ENCODE data around the gene JAGN1.
"Not testable (repeated sequence)": the region's sequence is repeated elsewhere in the genome, so short reads cannot be mapped to it uniquely, and the experiment has no call there.

Gene JAGN1

DNA sequence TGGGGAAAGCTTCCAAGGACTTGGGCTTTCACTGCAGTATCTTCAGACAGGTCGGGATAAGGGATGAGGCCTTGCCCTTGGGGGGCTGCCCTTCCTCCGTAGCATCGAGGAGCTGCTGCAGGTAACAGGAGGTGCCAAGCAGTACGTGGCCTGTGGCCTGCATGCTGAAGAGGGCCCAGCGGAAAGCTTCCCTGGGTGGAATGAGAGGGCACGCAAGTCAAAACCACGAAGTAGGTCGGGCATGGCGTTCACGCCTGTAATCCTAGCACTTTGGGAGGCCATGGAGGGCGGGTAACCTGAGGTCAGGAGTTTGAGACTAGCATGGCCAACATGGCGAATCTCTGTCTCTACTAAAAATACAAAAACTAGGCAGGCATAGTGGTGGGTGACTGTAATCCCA, 23.3 kb upstream of the JAGN1 start:
- no peak for DNase-seq (ENCODE audit: low spot score)

DNA sequence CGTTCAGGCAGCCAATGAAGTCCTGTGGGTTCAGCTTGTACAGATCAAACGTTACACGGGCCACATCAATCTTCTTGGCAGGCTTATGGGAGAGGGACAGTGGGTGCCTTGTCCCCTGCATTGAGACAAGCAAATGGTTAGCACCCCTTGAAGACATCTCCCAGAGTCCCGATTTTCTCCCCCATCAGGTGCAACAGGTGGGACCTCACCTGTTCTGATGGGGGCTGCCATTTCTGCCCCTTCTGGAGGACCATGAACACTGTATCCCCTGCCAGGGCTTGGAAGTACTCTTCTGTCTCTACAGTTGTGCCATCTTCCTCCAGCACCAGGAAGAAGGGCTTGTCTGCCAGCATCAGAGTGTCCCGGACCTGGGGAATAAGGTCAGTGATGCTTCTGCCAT, 20.5 kb upstream of the JAGN1 start:
- DNase-seq (ENCODE audit: low spot score) = no peak

DNA sequence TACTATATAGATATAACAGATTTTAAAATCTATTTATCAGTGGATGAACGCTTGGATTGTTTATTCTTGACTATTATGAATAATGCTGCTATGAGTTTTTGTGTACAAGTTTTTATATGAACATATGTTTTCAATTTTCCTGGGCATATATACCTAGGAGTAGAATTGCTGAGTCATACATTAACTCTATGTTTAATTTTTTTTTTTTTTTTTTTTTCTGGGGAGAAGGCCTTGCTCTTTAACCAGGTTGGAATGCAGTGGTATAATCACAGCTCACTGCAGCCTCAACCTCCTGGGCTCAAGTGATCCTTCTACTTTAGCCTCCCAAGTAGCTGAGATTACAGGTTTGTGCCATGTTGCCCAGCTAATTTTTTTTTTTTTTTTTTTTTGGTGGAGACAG, 19.4 kb upstream of the JAGN1 start:
- no peak for DNase-seq (ENCODE audit: low spot score)

- DNase-seq (ENCODE audit: low spot score) = not testable (repeated sequence)
Measured at GRCh38 chr3:9872067-9872466, 18.3 kb upstream of the JAGN1 start.

GRCh38 chr3:9875448-9875847, 15.0 kb upstream of the JAGN1 start:
- no peak for DNase-seq (ENCODE audit: low spot score)

DNA sequence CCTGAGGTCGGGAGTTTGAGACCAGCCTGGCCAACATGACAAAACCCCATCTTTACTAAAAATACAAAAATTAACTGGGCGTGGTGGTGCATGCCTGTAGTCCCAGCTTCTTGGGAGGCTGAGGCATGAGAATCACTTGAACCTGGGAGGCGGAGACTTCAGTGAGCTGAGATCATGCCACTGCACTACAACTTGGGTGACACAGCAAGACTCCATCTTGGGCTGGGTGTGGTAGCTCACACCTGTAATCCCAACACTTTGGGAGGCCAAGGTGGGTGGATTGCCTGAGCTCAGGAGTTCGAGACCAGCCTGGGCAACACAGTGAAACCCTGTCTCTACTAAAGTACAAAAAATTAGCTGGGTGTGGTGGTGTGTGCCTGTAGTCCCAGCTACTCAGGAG, 14.2 kb upstream of the JAGN1 start:
- DNase-seq (ENCODE audit: low spot score) = not testable (repeated sequence)

DNA sequence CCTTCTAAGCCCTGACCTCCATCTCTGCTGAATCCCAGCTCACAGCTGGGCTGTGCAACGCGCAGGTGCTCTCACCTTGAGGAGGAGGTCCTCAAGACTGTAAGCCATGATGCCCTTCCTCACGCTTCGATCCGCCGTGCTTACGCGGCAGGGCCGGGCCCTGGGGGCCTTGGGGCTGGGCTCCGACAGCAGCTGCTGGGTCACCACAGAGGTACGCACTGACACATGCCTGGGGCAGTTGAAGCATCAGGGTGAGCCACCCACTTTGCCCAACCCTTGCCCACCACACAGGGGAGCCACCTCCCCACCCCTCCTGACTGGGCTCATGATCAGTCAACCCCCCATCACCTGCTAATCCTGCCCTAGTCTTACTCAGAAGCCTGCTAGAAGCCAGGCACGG, 13.4 kb upstream of the JAGN1 start:
- no peak for DNase-seq (ENCODE audit: low spot score)

DNA sequence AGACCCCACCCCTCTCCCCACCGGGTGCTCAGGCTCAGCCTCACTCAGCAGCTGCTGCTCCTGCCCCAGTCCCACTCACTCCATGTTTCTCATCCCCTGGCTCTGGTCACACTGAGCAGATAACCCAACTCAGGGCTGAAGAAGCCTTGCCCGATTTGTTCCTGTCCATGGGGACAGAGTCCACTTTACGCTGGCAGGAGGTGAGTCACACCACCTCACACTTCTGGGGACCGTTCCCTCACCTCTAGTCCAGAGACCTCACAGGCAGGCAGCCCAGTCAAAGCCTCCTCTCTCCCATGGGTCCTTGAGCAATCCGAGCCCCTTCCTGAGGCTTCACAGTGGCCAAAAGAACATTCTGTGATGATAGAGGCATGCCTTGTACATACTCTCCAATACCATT, 11.7 kb upstream of the JAGN1 start:
- DNase-seq (ENCODE audit: low spot score) = no peak

DNA sequence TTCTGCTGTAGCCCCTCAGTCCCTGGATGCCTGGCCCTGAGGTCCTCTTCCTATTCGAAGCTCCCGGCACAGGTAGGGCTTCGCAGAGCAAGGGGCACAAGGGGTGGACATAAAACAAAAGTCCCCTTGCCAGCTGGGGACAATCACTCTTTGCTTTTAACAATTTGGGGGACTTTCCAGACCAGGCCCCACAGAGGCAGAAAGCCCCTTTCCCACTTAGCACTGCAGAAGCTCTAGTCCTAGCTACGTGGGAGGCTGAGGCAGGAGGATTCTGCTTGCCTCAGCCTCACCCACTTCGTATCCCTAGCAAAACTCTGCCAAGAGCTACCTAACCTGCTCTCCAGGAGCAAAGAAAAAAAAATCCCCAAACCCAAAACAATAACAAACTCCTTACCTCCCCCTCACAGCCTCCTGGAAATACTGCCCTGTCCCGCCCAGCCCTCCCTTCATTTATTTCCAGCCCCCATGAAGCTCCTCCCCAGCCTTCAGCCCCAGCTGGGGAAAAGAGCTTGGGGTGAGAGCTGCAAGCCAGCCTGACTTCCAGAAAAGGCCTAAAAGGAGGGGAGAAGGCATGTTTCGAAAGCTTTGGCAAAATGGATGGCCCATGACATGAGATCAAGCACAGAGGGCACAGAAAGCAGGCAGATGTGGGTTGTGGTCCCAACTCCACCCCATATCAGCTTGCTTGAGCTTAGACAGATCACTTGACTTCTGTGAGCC, 10.4 kb upstream of the JAGN1 start, which contains the start of gene CIDEC:
Gene CIDEC (minus strand): TSS at position 424 of the 720 bp plus-strand sequence. CDS start 1,767 bp downstream, outside the sequence.
- DNase-seq (ENCODE audit: low spot score) = no peak

GRCh38 chr3:9881441-9881840, 9.0 kb upstream of the JAGN1 start:
- no peak for DNase-seq (ENCODE audit: low spot score)

DNA sequence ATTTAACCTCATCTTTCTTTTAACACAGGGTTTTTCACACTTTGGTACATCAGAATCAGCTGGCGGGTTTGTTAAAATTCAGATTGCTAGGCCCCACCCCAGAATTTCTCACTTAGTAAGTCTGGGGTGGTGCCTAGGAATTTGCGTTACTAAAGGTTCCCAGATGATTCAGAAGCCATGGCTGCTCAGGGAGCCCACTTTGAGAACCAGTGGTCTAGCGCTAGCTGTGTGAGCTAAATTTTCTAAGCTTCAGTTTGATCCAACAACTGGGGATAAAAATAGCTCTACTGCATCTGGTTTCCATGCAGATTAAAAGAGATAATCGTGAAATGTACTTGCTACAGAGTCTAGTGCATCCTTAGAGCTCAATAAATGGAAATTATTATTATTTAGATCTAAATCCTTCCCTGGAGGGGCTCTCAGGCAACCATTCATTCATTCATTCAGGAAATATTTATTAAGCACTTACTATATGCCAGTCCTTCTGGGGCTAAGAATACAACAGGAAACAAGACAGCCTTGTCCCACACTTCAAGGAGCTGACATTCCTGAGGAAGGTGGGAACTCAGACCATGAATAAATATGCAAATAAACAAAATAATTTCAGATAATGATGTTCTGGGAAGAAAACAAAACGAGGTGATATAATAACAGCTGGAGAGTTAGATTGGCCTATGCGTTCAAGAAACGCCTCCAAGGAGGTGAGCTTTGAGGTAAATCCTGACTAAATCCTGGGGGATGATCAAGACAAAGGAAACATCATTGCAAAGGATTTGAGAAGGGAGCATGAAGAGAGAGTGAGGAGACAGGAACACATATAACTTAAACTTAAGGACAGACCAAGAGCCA, 6.5 kb upstream of the JAGN1 start:
- DNase-seq (ENCODE audit: low spot score) = no peak

- no peak for DNase-seq (ENCODE audit: low spot score)
Measured at GRCh38 chr3:9884555-9885165, 5.8 kb upstream of the JAGN1 start.

- no peak for DNase-seq (ENCODE audit: low spot score)
Measured at GRCh38 chr3:9886328-9886727, 4.1 kb upstream of the JAGN1 start.

DNA sequence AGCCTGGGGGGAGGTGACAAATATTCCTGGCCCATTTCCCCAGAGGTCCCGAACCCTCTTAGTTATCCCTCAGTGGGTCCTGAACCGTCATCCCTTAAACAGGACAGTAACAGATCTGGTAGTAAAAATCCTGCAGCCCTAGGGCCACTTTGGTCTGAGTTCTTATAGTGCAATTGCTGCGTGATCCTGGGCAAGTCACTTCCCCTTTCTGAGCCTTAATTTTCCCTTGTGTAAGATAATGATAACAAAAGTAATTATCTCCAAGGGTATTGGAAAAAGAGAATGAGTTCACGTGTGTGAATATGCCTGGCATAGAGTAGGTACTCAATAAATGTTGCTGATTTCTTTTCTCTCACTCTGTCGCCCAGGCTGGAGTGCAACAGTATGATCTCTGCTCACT, 2.9 kb upstream of the JAGN1 start:
- DNase-seq (ENCODE audit: low spot score) = no peak

DNA sequence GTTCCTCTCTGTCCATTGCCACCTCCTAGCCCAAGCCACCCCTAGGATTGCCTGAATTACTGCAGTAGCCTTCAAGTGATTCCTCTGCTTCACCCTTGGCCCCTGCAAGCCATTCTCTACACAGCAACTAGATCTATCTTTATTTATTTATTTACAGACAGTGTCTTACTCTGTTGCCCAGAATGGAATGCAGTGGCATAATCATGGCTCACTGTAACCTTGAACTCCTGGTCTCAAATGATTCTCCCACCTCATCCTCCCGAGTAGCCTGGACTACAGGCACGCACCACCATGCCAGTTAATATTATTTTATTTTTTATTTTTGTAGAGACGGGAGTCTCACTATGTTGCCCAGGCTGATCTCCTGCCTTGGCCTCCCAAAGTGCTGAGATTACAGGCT, 1.9 kb upstream of the JAGN1 start:
- no peak for DNase-seq (ENCODE audit: low spot score)

- no peak for DNase-seq (ENCODE audit: low spot score)
Measured at GRCh38 chr3:9889405-9889804, 1.0 kb upstream of the JAGN1 start.

GRCh38 chr3:9891072-9891622, 737 bp downstream of the JAGN1 start:
- DNase-seq (ENCODE audit: low spot score) = no peak

DNA sequence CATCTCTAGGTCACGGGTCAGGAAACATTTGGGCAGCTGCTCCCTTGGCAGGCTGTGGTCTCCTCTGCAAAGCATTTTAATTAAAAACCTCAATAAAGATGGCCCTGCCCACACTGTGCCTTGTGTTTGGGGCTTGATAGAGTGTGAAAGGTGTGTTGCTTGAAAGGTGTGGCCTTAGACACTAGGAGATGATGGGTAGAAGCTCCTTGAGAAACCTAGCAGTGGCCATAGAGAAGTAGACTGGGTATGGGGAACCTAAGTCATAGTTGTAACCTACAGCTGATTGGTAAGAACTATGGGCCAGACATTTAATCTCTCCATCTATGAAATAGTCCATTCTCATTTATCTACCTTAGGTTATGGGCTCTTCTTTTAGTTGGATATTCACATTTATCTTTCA, 3.3 kb downstream of the JAGN1 start:
- no peak for DNase-seq (ENCODE audit: low spot score)

DNA sequence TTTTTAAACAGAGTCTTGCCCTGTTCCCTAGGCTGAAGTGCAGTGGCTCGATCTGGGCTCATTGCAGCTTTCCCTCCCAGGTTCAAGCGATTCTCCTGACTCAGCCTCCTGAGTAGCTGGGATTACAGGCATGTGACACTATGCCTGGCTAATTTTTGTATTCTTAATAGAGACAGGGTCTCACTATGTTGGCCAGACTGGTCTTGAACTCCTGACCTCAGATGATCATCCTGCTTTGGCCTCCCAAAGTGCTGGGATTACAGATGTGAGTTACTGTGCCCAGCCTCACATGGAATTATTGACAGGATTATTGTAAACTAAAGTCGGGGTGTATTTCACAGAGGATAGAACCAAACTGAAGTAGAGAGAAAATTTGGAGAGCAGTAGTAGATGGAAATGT, 5.3 kb downstream of the JAGN1 start:
- DNase-seq (ENCODE audit: low spot score) = not testable (repeated sequence)

GRCh38 chr3:9896755-9897407, 6.5 kb downstream of the JAGN1 start:
- not testable (repeated sequence) for DNase-seq (ENCODE audit: low spot score)

- DNase-seq (ENCODE audit: low spot score) = no peak
Measured at GRCh38 chr3:9897408-9898372, 7.3 kb downstream of the JAGN1 start.

All from putamen (tissue), 1 donor.